Panc1 (cell line): ENCODE data around the gene LTB4R2. TPM values are rescaled to one million over a fixed set of nuclear protein-coding genes. Genes with fewer than 3 reads are reported as not detected.
A peak's percentile ranks its signal among the peaks of the same experiment; 100 is the strongest.

Experiments used
- ATAC-seq: fragments of 200-7000 bp; cut with Tn5 transposase; 2 replicates; pipeline ENCODE4 v1.9.1; 2020; ENCODE audit warnings: mild to moderate bottlenecking, moderate library complexity
- BruUV-seq: library from RNA; stranded (reverse); fragments of 400-500 nt; replicated peaks from 2 replicates; lab custom pipeline; 2021; lab: Mats Ljungman, UMichigan
- CTCF ChIA-PET: fragments of 300-600 bp; sonication (Branson Sonifier 250); formaldehyde crosslinking; loops from one replicate; lab custom pipeline; 2022; ENCODE audit warnings: antibody characterized with exemption; lab: Charles Lee
- POLR2A ChIA-PET: fragments of 300-600 bp; sonication (Branson Sonifier 250); formaldehyde crosslinking; loops from one replicate; lab custom pipeline; 2022; ENCODE audit warnings: antibody characterized with exemption; lab: Charles Lee
- DNase-seq: peaks from one replicate; pipeline ENCODE4 v3.0.0-alpha.2; 2010; ENCODE audit warnings: low read depth, low spot score
- H3K27ac ChIP-seq: 2 replicates; pipeline ENCODE4 v1.5.1; 2011; ENCODE audit warnings: mild to moderate bottlenecking, low read length, inconsistent platforms
- H3K27me3 ChIP-seq: fragments of 200-500 bp; sonication (Bioruptor generic); 2 replicates; pipeline ENCODE4 v1.6.0; 2014; ENCODE audit warnings: low read length, inconsistent platforms; ENCODE audit not compliant: control insufficient read depth, insufficient read depth
- H3K36me3 ChIP-seq: fragments of 200-500 bp; sonication (Bioruptor generic); 2 replicates; pipeline ENCODE4 v1.5.1; 2014; ENCODE audit warnings: inconsistent platforms, mild to moderate bottlenecking, low read length, moderate library complexity; ENCODE audit not compliant: control insufficient read depth, insufficient read depth
- H3K4me1 ChIP-seq: 2 replicates; pipeline ENCODE4 v1.5.1; 2011; ENCODE audit warnings: inconsistent platforms, mild to moderate bottlenecking, low read length, moderate library complexity; ENCODE audit not compliant: control insufficient read depth, insufficient read depth
- H3K4me3 ChIP-seq, 2 experiments: 2 replicates each; pipeline ENCODE4 v1.5.1; 2011 to 2012; ENCODE audit warnings: low read depth in 2 of 2, low read length in 2 of 2, mild to moderate bottlenecking in 2 of 2, inconsistent platforms in 1 of 2, moderate library complexity in 1 of 2
- H3K9me3 ChIP-seq: fragments of 200-500 bp; sonication (Bioruptor generic); 2 replicates; pipeline ENCODE4 v1.5.1; 2014; ENCODE audit warnings: low read depth, mild to moderate bottlenecking, inconsistent platforms, low read length, moderate library complexity; ENCODE audit not compliant: control insufficient read depth, insufficient read depth
- POLR2AphosphoS5 ChIP-seq: IDR thresholded peaks from 2 replicates; pipeline ENCODE4 v1.6.1; 2012; ENCODE audit warnings: mild to moderate bottlenecking, low read depth, low read length, moderate library complexity
- SIN3A ChIP-seq: IDR thresholded peaks from 2 replicates; pipeline ENCODE4 v1.6.1; 2012; ENCODE audit warnings: low read depth, mild to moderate bottlenecking, low read length, moderate library complexity, borderline replicate concordance; ENCODE audit not compliant: insufficient read depth
- TCF7L2 ChIP-seq: IDR thresholded peaks from 2 replicates; pipeline ENCODE4 v1.6.1; 2011; ENCODE audit warnings: mild to moderate bottlenecking, low read depth, low read length, inconsistent platforms
- in situ Hi-C: cut with HindIII; loops from 2 replicates; pipeline ENCODE4 v1.10.0; 2016; ENCODE audit warnings: low sequenced_read_pairs, low pct_unique_long_range_greater_than_20kb
- intact Hi-C: fragments of 100-400 bp; cut with micrococcal nuclease; formaldehyde crosslinking; loops from one replicate; pipeline ENCODE4 v1.10.0; 2022; ENCODE audit not compliant: unreplicated experiment
- total RNA-seq: library from RNA; stranded (reverse); gene quantifications from one replicate; pipeline ENCODE4 v1.2.1, GENCODE V29; 2021; ENCODE audit not compliant: unreplicated experiment
- TF ChIP-seq, protein P1 (sequence below): fragments of 450-650 bp; IDR thresholded peaks from 2 replicates; pipeline ENCODE4 v1.5.1; 2017; ENCODE audit warnings: mild to moderate bottlenecking
- TF ChIP-seq, protein P2 (sequence below), 2 experiments: IDR thresholded peaks; 2 replicates each; pipeline ENCODE4 v1.6.1; 2011 to 2012; ENCODE audit warnings: low read depth in 2 of 2, control low read depth in 1 of 2, low read length in 1 of 2, mild to moderate bottlenecking in 1 of 2, moderate library complexity in 1 of 2; ENCODE audit not compliant: insufficient read depth in 1 of 2

Gene LTB4R2
- total RNA-seq, 1 experiment from 2014 or later = 6.9 TPM

GRCh38 chr14:24273422-24273998 lies 36.4 kb upstream of the LTB4R2 start:
- in situ Hi-C loops = no loop called here
- peaks cover 3% of the 10 kb centered on the region; the same call in 1 of the 2 replicates for H3K4me1 ChIP-seq
- POLR2A ChIA-PET = no interaction called here
- H3K4me3 ChIP-seq = no peak overlapping the region
- H3K27me3 ChIP-seq = no peaks in the 10 kb centered on the region
- CTCF ChIA-PET = no interaction called here
- H3K36me3 ChIP-seq = no peaks in the 10 kb centered on the region
- no peaks in the 10 kb centered on the region for H3K9me3 ChIP-seq
- BruUV-seq = no TSS peak
- intact Hi-C loops = no loop called here
- ATAC-seq (no peak), DNase-seq (no peak)
- no peak overlapping the region for H3K27ac ChIP-seq
- TF ChIP-seq POLR2AphosphoS5 = no peak
- TF ChIP-seq, protein P1, sequence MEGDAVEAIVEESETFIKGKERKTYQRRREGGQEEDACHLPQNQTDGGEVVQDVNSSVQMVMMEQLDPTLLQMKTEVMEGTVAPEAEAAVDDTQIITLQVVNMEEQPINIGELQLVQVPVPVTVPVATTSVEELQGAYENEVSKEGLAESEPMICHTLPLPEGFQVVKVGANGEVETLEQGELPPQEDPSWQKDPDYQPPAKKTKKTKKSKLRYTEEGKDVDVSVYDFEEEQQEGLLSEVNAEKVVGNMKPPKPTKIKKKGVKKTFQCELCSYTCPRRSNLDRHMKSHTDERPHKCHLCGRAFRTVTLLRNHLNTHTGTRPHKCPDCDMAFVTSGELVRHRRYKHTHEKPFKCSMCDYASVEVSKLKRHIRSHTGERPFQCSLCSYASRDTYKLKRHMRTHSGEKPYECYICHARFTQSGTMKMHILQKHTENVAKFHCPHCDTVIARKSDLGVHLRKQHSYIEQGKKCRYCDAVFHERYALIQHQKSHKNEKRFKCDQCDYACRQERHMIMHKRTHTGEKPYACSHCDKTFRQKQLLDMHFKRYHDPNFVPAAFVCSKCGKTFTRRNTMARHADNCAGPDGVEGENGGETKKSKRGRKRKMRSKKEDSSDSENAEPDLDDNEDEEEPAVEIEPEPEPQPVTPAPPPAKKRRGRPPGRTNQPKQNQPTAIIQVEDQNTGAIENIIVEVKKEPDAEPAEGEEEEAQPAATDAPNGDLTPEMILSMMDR = peak; percentile 17; the same call in 1 of the 2 replicates
- TF ChIP-seq TCF7L2 = no peak
- TF ChIP-seq, protein P2, sequence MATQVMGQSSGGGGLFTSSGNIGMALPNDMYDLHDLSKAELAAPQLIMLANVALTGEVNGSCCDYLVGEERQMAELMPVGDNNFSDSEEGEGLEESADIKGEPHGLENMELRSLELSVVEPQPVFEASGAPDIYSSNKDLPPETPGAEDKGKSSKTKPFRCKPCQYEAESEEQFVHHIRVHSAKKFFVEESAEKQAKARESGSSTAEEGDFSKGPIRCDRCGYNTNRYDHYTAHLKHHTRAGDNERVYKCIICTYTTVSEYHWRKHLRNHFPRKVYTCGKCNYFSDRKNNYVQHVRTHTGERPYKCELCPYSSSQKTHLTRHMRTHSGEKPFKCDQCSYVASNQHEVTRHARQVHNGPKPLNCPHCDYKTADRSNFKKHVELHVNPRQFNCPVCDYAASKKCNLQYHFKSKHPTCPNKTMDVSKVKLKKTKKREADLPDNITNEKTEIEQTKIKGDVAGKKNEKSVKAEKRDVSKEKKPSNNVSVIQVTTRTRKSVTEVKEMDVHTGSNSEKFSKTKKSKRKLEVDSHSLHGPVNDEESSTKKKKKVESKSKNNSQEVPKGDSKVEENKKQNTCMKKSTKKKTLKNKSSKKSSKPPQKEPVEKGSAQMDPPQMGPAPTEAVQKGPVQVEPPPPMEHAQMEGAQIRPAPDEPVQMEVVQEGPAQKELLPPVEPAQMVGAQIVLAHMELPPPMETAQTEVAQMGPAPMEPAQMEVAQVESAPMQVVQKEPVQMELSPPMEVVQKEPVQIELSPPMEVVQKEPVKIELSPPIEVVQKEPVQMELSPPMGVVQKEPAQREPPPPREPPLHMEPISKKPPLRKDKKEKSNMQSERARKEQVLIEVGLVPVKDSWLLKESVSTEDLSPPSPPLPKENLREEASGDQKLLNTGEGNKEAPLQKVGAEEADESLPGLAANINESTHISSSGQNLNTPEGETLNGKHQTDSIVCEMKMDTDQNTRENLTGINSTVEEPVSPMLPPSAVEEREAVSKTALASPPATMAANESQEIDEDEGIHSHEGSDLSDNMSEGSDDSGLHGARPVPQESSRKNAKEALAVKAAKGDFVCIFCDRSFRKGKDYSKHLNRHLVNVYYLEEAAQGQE (IDR thresholded peaks at IDR 0.05; ENCODE audit: insufficient read depth in 1 of 2, low read depth in 2 of 2, low read length in 1 of 2) = no peak
- TF ChIP-seq SIN3A = no peak

DNA sequence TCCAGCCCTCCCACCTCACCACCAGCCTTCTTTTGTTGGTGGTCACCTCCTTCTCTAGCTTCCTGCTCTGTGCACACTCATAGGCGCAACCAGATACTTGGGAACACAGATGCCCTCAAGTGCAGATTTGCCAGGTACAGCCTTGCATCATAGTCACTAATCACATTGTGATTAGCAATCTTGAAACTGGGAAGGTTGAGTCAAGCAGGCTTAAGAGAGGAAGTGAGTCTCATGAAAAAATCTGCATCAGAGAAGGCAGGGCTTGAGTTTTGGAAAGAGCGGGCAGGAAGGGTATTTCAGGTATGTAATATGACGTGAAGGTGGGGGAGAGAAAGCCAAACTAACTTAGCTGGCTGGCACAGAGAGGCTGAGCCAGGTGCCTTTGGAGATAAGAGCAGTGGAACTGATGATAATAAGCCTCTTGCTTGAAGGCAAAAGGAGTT lies 35.8 kb upstream of the LTB4R2 start:
- ChIA-PET POLR2A (no interaction called here), CTCF (no interaction called here)
- ATAC-seq (no peak), DNase-seq (no peak)
- no peak overlapping the region for H3K4me3 ChIP-seq
- BruUV-seq = no TSS peak
- intact Hi-C loops (no loop called here), in situ Hi-C loops (no loop called here)
- TF ChIP-seq TCF7L2 (no peak), SIN3A (no peak), POLR2AphosphoS5 (no peak)
- TF ChIP-seq, protein P2 (IDR thresholded peaks at IDR 0.05; ENCODE audit: insufficient read depth in 1 of 2, low read depth in 2 of 2, low read length in 1 of 2) = no peak
- TF ChIP-seq, protein P1 = no peak
- no peaks in the 10 kb centered on the region for H3K27me3 ChIP-seq
- no peaks in the 10 kb centered on the region for H3K36me3 ChIP-seq
- no peak overlapping the region for H3K27ac ChIP-seq
- peaks cover 3% of the 10 kb centered on the region; the same call in 1 of the 2 replicates for H3K4me1 ChIP-seq
- H3K9me3 ChIP-seq = no peaks in the 10 kb centered on the region
